Activated CD4-positive, alpha-beta memory T cell treated with anti-CD3 and anti-CD28 coated beads, Interleukin-2, amount 10 ng/mL, durations not matched to agents 7 days and 5 days (primary cell): Measurements from ENCODE around the gene KNOP1. TPM values are rescaled to one million over a fixed set of nuclear protein-coding genes. Genes with fewer than 3 reads are reported as not detected.
"Not testable (repeated sequence)": the region's sequence is repeated elsewhere in the genome, so short reads cannot be mapped to it uniquely, and the experiment has no call there.

Source experiments
- CTCF ChIA-PET: fragments of 350-600 bp; sonication (Branson Sonifier 250); formaldehyde crosslinking; loops from one replicate; lab custom pipeline; 2021; ENCODE audit warnings: antibody characterized with exemption, inconsistent platforms; lab: Charles Lee
- POLR2A ChIA-PET: fragments of 350-600 bp; sonication (Branson Sonifier 250); formaldehyde crosslinking; loops from one replicate; lab custom pipeline; 2021; ENCODE audit warnings: antibody characterized with exemption; lab: Charles Lee
- DNase-seq: peaks from one replicate; pipeline ENCODE4 v3.0.0-alpha.2; 2020
- H3K27ac Mint-ChIP-seq: one replicate; pipeline ENCODE4 v1.8.0; 2021; ENCODE audit warnings: mild to moderate bottlenecking, mixed read lengths
- H3K27me3 Mint-ChIP-seq: one replicate; pipeline ENCODE4 v1.8.0; 2021; ENCODE audit warnings: mixed read lengths
- H3K36me3 Mint-ChIP-seq: one replicate; pipeline ENCODE4 v1.8.0; 2021; ENCODE audit warnings: low read depth, mixed read lengths
- H3K4me1 Mint-ChIP-seq: one replicate; pipeline ENCODE4 v1.8.0; 2021; ENCODE audit warnings: mixed read lengths
- H3K4me3 Mint-ChIP-seq: one replicate; pipeline ENCODE4 v1.8.0; 2021; ENCODE audit warnings: mild to moderate bottlenecking, mixed read lengths
- H3K9me3 Mint-ChIP-seq: one replicate; pipeline ENCODE4 v1.8.0; 2021; ENCODE audit warnings: mixed read lengths
- total RNA-seq, 2 experiments: library from RNA; stranded (reverse); gene quantifications; one replicate each; pipeline ENCODE4 v1.2.3, GENCODE V29; 2021

The KNOP1 gene
- total RNA-seq, 2 experiments from 2014 or later = 13.7 TPM

DNA sequence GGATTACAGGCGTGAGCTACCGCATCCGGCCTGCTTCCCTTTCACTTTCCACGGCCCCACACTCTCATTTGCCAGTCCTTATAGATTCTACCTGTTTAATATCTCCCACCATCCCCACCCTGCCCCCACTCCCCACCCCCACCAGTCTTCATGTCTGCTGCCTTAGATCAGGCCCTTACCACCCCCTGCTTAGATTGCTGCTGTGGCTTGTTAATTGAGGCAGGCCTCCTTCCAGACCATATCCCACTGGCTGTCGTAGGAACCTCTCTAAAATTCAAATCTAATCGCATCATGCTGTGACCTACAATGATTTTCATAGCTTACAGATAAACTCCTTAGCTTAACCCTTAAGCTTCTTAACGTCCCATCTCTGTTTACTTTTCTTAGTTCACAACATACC lies 5.0 kb upstream of the KNOP1 start:
- peaks cover 7% of the 10 kb centered on the region for H3K4me1 Mint-ChIP-seq
- CTCF ChIA-PET = interaction anchor here (1.1 kb wide), 2 partner anchors 47 to 121 kb away, joined by 3 to 4 read pairs; no protein-coding TSS in a partner anchor
- DNase-seq = no peak
- no peaks in the 10 kb centered on the region for H3K27me3 Mint-ChIP-seq
- POLR2A ChIA-PET = no interaction called here
- no peaks in the 10 kb centered on the region for H3K36me3 Mint-ChIP-seq
- H3K4me3 Mint-ChIP-seq = no peak overlapping the region
- H3K27ac Mint-ChIP-seq = no peak overlapping the region
- no peaks in the 10 kb centered on the region for H3K9me3 Mint-ChIP-seq

DNA sequence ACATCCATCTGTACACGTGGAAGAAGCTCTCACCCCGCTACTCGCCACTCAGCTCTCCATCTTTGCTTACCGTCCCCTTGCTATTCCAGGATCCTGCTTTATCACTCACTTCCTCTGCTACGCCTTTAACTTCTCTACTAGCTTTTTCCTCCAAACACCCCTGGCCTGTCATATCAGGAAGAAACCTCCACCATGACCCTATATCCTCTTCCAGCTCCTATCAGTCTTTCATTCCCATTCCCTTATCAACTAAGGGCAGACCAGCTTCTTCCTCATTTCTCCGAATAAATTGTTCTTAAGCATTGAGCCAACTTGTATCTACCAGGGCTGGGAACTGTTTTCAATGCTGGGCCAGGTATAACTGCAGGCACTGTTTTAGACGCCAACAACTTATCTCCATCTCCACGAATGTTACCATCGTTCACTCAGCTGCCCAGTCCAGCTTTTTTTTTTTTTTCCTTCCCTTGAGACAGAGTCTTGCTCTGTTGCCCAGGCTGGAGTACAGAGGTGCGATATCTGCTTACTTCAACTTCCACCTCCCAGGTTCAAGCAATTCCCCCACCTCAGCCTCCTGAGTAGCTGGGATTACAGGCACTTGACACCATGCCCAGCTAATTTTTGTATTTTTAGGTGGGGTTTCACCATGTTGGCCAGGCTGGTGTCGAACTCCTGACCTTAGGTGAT lies 4.4 kb upstream of the KNOP1 start:
- no peaks in the 10 kb centered on the region for H3K9me3 Mint-ChIP-seq
- H3K4me3 Mint-ChIP-seq = no peak overlapping the region
- CTCF ChIA-PET = interaction anchor here (1.1 kb wide), 2 partner anchors 47 to 121 kb away, joined by 3 to 4 read pairs; no protein-coding TSS in a partner anchor
- H3K36me3 Mint-ChIP-seq = no peaks in the 10 kb centered on the region
- H3K4me1 Mint-ChIP-seq = peaks cover 7% of the 10 kb centered on the region
- H3K27ac Mint-ChIP-seq = no peak overlapping the region
- no peak for DNase-seq
- POLR2A ChIA-PET = interaction anchor here (0.6 kb wide), 1 partner anchor 12 kb away, joined by 4 read pairs; no protein-coding TSS in a partner anchor
- no peaks in the 10 kb centered on the region for H3K27me3 Mint-ChIP-seq

DNA sequence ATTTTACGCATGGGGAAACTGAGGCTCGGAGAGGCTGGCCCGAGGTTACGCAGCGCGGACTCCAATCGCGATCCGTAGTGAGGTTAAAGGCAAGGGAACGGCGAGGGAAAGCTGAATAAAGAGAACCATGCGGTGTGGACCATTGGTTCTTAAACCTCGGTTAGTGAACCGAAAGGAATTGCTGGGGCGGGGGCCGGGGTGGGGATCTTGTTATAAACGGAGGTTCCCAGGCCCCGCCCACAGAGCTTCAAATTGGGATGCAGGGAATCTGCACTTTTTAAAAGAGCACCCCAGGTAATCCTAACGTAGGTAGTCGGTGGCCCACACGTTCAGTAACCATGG lies 568 bp upstream of the KNOP1 start:
- H3K27me3 Mint-ChIP-seq = no peaks in the 10 kb centered on the region
- peaks cover 20% of the 10 kb centered on the region for H3K4me1 Mint-ChIP-seq
- DNase-seq = no peak
- H3K9me3 Mint-ChIP-seq = no peaks in the 10 kb centered on the region
- H3K4me3 Mint-ChIP-seq = peak overlapping the region; percentile 83
- H3K36me3 Mint-ChIP-seq = peaks cover 11% of the 10 kb centered on the region
- H3K27ac Mint-ChIP-seq = no peak overlapping the region
- CTCF ChIA-PET = interaction anchor here (1.1 to 2.1 kb wide), 3 partner anchors 19 to 168 kb away, joined by 3 to 5 read pairs (median 3); partner anchors contain the start of gene VPS35L
- POLR2A ChIA-PET = interaction anchor here (0.8 to 3.0 kb wide), 4 partner anchors 20 to 33 kb away, joined by 3 to 12 read pairs (median 6); no protein-coding TSS in a partner anchor

DNA sequence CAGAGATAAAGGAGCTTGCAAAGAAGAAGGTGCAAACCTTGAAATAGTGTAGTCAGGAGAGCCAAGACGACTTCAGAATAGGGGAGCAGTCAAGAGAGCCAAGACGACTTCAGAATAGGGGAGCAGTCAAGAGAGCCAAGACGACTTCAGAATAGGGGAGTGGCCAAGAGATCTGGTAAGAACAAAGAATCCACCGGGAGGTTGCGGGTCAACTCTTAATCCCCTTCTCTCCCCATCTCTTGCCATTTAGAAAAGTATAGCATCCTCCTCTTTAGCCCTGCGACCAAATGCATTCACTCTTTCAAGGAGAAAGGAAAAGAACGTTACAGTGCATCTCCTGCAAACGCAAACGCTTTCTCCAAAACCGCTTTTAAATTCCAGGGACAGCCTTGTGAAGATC lies 713 bp downstream of the KNOP1 start:
- no peaks in the 10 kb centered on the region for H3K27me3 Mint-ChIP-seq

DNA sequence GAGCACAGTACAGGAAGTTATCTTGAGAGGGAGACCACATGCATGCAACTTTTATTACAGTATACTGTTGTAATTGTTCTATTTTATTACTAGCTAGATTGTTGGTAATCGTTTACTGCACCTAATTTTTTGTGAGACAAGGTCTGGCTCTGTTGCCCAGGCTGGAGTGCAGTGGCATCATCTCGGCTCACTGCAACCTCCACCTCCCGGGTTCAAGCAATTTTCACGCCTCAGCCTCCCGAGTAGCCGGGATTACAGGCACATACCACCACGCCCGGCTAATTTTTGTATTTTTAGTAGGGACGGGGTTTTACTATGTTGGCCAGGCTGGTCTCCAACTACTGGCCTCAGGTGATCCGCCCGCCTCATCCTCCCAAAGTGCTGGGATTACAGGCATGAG lies 1.3 kb downstream of the KNOP1 start:
- peak overlapping the region; percentile 83 for H3K4me3 Mint-ChIP-seq
- POLR2A ChIA-PET = interaction anchor here (3.0 kb wide), 1 partner anchor 21 kb away, joined by 12 read pairs; no protein-coding TSS in a partner anchor
- not testable (repeated sequence) for H3K27me3 Mint-ChIP-seq, H3K9me3 Mint-ChIP-seq, DNase-seq
- peaks cover 14% of the 10 kb centered on the region for H3K36me3 Mint-ChIP-seq
- CTCF ChIA-PET = interaction anchor here (0.6 to 1.1 kb wide), 3 partner anchors 28 to 160 kb away, joined by 3 read pairs; no protein-coding TSS in a partner anchor
- H3K27ac Mint-ChIP-seq = peak overlapping the region; percentile 49
- H3K4me1 Mint-ChIP-seq = peaks cover 20% of the 10 kb centered on the region

More for the DNA sequence above, 713 bp downstream of the KNOP1 start:
- Mint-ChIP-seq H3K4me1 (peaks cover 20% of the 10 kb centered on the region), H3K36me3 (peaks cover 14% of the 10 kb centered on the region), H3K4me3 (peak overlapping the region; percentile 83), H3K9me3 (no peaks in the 10 kb centered on the region), H3K27ac (peak overlapping the region; percentile 66)
- no peak for DNase-seq
- ChIA-PET POLR2A (interaction anchor here (1.4 to 3.0 kb wide), 2 partner anchors 18 to 21 kb away, joined by 8 to 12 read pairs; no protein-coding TSS in a partner anchor), CTCF (interaction anchor here (1.1 to 2.1 kb wide), 2 partner anchors 18 to 160 kb away, joined by 3 to 5 read pairs; no protein-coding TSS in a partner anchor)

DNA sequence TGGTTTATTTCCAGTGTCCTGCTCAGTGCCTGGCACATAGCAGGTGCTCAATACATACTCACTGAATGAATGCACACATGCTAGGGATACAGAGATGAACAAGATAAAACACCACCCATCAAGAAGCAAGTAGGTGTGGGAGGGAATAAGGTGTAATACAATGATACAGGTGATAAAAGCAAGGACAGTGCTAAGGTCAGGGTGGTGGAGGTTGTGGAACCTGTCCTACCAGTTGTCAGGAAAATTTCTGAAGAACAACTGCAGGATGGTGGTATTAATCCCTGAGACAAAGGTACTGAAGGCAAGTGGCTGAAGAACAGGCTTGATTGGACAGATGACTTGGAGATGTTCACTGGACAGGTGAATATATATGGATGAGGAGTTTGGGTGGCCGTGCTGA lies 1.8 kb downstream of the KNOP1 start:
- ChIA-PET POLR2A (interaction anchor here (3.0 kb wide), 1 partner anchor 20 kb away, joined by 12 read pairs; no protein-coding TSS in a partner anchor), CTCF (interaction anchor here (0.6 to 1.1 kb wide), 3 partner anchors 28 to 159 kb away, joined by 3 read pairs; no protein-coding TSS in a partner anchor)
- H3K36me3 Mint-ChIP-seq = peaks cover 14% of the 10 kb centered on the region
- H3K4me3 Mint-ChIP-seq = peak overlapping the region; percentile 53
- no peaks in the 10 kb centered on the region for H3K9me3 Mint-ChIP-seq
- DNase-seq = no peak
- H3K27me3 Mint-ChIP-seq = no peaks in the 10 kb centered on the region
- H3K4me1 Mint-ChIP-seq = peaks cover 18% of the 10 kb centered on the region
- peak overlapping the region; percentile 49 for H3K27ac Mint-ChIP-seq

DNA sequence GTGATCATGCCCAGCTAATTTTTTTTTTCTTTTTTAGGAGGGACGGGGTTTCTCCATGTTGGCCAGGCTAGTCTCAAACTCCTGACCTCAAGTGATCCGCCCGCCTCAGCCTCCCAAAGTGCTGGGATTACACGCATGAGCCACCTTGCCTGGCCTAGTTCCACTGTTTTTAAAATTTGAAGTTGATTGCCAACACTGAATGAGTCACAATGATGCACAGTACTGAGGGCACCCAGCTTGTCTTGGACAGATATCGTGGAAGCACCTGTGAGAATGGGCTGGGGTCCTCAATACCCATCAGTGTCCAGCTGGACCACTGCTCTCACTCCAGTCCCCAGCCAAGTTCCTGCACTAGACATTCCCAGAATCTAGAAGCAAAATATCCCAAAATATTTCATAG lies 2.5 kb downstream of the KNOP1 start:
- H3K27ac Mint-ChIP-seq = no peak overlapping the region
- no peak overlapping the region for H3K4me3 Mint-ChIP-seq
- no peaks in the 10 kb centered on the region for H3K9me3 Mint-ChIP-seq
- CTCF ChIA-PET = no interaction called here
- no peak for DNase-seq
- peaks cover 14% of the 10 kb centered on the region for H3K36me3 Mint-ChIP-seq
- H3K4me1 Mint-ChIP-seq = peaks cover 18% of the 10 kb centered on the region
- POLR2A ChIA-PET = interaction anchor here (0.6 kb wide), 1 partner anchor 596 kb away, joined by 3 read pairs; no protein-coding TSS in a partner anchor
- no peaks in the 10 kb centered on the region for H3K27me3 Mint-ChIP-seq

DNA sequence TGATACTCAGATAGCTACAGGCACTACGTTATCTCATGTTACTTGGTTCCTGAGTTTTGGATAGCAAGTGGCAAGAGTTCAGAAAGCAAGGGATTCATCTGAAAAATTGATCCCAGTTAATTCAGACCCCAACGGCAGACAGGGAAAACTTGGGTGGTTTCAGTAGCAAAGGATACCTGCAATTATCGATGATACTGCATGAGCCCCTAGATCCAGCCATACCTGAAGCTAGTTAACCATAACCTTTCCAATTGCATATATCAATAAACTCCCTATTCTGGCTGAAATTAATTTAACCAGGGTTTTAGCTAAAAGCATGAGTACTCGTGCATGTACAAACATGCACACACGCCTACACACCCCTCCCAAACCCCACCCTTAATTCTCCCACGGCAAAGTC lies 4.3 kb downstream of the KNOP1 start:
- Mint-ChIP-seq H3K27ac (no peak overlapping the region), H3K4me1 (peaks cover 14% of the 10 kb centered on the region), H3K27me3 (no peaks in the 10 kb centered on the region), H3K4me3 (no peak overlapping the region), H3K36me3 (peaks cover 16% of the 10 kb centered on the region), H3K9me3 (no peaks in the 10 kb centered on the region)
- ChIA-PET CTCF (no interaction called here), POLR2A (interaction anchor here (0.8 to 1.8 kb wide), 3 partner anchors 9 to 17 kb away, joined by 3 to 5 read pairs (median 3); no protein-coding TSS in a partner anchor)
- DNase-seq = no peak

DNA sequence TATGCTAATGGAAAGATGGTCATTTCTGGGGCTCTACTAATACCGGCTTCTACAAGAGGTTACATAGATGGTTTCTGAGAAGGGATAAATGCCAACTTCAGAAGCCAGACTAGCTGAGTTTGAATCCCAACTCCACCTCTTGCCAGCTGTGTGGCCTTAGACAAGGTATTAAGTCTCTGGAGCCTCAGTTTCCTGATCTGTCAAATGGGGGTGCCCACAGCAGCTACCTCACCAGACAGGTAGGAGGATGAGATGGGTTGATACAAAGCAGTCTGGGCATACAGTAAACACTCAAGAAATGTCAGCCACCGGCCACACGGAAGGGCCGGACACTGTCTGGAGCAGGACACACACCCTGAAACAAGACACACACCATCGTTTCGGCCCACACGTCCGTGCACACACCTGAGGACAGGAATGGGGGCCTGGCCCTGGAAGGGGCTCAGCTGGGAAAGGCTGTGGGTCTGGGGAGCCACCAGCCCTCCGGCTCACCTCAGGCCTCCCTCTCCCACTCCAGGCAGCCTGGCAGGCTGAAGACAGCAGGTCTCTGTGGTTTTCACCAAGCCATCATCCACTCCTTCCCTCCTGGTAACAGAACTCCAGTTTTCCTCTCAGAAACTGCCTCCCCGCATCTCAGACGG lies 5.5 kb downstream of the KNOP1 start:
- CTCF ChIA-PET = no interaction called here
- POLR2A ChIA-PET = interaction anchor here (1.8 kb wide), 1 partner anchor 12 kb away, joined by 5 read pairs; no protein-coding TSS in a partner anchor
- Mint-ChIP-seq H3K9me3 (no peaks in the 10 kb centered on the region), H3K27me3 (no peaks in the 10 kb centered on the region), H3K4me1 (peaks cover 13% of the 10 kb centered on the region), H3K4me3 (no peak overlapping the region), H3K27ac (no peak overlapping the region), H3K36me3 (peaks cover 16% of the 10 kb centered on the region)
- DNase-seq = no peak

DNA sequence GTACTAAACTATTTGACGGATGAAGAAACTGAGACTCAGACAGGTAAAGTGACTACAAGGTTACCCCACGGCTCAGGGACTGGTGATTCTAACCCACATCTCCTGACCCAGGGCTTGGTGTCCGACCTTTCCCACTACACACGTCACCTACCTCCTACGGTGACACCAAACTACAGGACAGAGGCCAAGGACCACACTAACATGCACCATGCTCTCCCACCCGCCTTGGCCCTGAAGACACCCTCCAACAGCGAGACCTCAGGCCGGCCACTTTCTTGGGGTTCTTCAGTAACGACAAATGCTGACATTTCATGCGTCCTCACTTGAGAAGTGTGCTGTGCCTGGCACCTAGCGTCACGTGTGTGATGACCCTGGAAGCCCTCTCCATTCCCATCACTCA lies 6.4 kb downstream of the KNOP1 start:
- H3K27me3 Mint-ChIP-seq = no peaks in the 10 kb centered on the region
- H3K27ac Mint-ChIP-seq = no peak overlapping the region
- no peak overlapping the region for H3K4me3 Mint-ChIP-seq
- H3K36me3 Mint-ChIP-seq = peaks cover 17% of the 10 kb centered on the region
- CTCF ChIA-PET = no interaction called here
- H3K4me1 Mint-ChIP-seq = peaks cover 7% of the 10 kb centered on the region
- no peak for DNase-seq
- POLR2A ChIA-PET = interaction anchor here (1.8 kb wide), 1 partner anchor 11 kb away, joined by 5 read pairs; no protein-coding TSS in a partner anchor
- no peaks in the 10 kb centered on the region for H3K9me3 Mint-ChIP-seq

DNA sequence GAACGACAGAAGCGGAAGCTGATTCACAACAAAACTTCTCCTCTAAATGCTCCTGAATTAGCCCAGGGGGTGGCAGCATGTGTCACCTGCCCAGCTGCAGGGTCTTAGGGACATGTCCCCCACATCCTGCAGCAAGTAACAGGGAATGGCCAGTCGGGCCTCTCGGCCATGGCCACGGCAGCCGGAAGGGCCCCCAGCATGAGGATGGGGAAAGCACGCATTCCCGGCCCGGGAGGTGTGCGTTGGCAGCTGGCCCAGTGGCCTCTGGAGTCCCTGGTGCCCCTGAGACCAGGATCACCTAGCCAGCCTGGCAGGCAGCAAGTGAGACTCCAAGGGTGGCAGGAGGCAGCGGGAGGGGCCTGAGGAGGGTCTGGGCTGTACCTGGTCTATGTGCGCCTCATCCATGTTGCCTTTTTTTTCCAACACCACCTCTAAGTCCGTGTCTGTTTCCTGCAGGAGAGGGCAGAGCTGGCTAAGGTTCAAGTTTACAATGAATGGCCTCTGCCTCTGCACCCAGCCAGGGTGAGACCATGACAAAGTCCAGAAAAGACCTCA lies 7.0 kb downstream of the KNOP1 start:
- DNase-seq = no peak
- POLR2A ChIA-PET = no interaction called here
- Mint-ChIP-seq H3K27ac (no peak overlapping the region), H3K36me3 (peaks cover 21% of the 10 kb centered on the region), H3K4me3 (no peak overlapping the region), H3K27me3 (no peaks in the 10 kb centered on the region), H3K4me1 (peaks cover 2% of the 10 kb centered on the region), H3K9me3 (no peaks in the 10 kb centered on the region)
- CTCF ChIA-PET = interaction anchor here (1.2 kb wide), 1 partner anchor 13 kb away, joined by 4 read pairs; no protein-coding TSS in a partner anchor

DNA sequence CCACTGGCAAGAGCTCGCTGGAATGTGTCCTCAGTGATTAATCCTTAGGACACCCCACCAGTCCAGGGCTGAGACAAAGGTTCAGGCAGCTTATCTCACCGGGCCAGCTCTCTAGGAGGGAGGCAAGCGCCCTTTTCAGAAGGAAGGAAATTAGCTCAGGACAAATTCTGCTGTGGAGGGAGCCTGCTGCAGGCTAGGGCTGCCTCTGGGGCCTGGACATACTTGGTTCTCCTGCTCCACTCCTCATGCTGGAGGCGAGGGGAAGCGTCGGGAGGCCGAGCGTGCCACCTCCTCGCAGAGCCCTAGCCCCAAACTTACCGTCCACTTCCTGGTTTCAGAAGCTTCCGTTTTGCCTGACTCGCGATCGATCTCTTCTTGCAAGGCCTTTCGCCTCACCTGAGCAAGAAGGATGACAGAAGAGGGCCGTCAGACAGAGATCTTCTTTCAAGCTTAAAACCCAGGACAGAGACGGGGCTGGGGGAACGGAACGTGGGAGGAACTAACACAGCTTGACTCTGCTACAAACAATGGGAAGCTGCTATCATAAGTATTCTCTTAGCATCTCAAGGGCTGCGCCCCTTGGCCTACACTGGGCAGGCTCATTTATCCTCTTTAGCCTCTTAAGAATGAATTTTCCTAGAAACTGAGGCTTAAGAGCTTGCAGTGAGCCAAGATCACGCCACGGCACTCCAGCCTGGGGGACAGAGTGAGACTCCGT lies 7.7 kb downstream of the KNOP1 start:
- Mint-ChIP-seq H3K27ac (no peak overlapping the region), H3K4me3 (no peak overlapping the region), H3K4me1 (no peaks in the 10 kb centered on the region), H3K36me3 (peaks cover 24% of the 10 kb centered on the region), H3K27me3 (no peaks in the 10 kb centered on the region), H3K9me3 (no peaks in the 10 kb centered on the region)
- ChIA-PET CTCF (interaction anchor here (1.2 kb wide), 1 partner anchor 13 kb away, joined by 4 read pairs; no protein-coding TSS in a partner anchor), POLR2A (interaction anchor here (0.6 to 1.9 kb wide), 2 partner anchors 12 to 21 kb away, joined by 4 to 5 read pairs; no protein-coding TSS in a partner anchor)
- DNase-seq = no peak
